ENCODE measurements around the gene NAALADL2. TPM values are rescaled to one million over a fixed set of nuclear protein-coding genes. Genes with fewer than 3 reads are reported as not detected.
"Not testable (repeated sequence)": the region's sequence is repeated elsewhere in the genome, so short reads cannot be mapped to it uniquely, and the experiment has no call there.

The NAALADL2 gene
- total RNA-seq, 1 donor from 2014 or later = 12.5 TPM

GRCh38 chr3:175269394-175269793, 410.3 kb downstream of the NAALADL2 start:
- Histone ChIP-seq H3K9me3 (no peaks in the 10 kb centered on the region), H3K36me3 (no peaks in the 10 kb centered on the region), H3K4me1 (no peaks in the 10 kb centered on the region), H3K4me3 (no peak overlapping the region), H3K27ac (no peak overlapping the region), H3K27me3 (no peaks in the 10 kb centered on the region)
- TF ChIP-seq POLR2AphosphoS5 (IDR thresholded peaks at IDR 0.05; ENCODE audit: insufficient read depth in 1 of 2, low read depth in 1 of 2) (no peak), POLR2A (IDR thresholded peaks at IDR 0.05) (no peak), CTCF (IDR thresholded peaks at IDR 0.05) (no peak)
- intact Hi-C loops (cut with DNase I) = no loop called here
- no peak for DNase-seq (ENCODE audit: extremely low spot score in 2 of 2)

- no peak for DNase-seq (ENCODE audit: extremely low spot score in 2 of 2)
- TF ChIP-seq POLR2AphosphoS5 (IDR thresholded peaks at IDR 0.05; ENCODE audit: insufficient read depth in 1 of 2, low read depth in 1 of 2) (no peak), POLR2A (IDR thresholded peaks at IDR 0.05) (no peak), CTCF (IDR thresholded peaks at IDR 0.05) (no peak)
- H3K27ac ChIP-seq = no peak overlapping the region
- intact Hi-C loops (cut with DNase I) = no loop called here
- no peaks in the 10 kb centered on the region for H3K36me3 ChIP-seq
- no peak overlapping the region for H3K4me3 ChIP-seq
- no peaks in the 10 kb centered on the region for H3K4me1 ChIP-seq
- H3K27me3 ChIP-seq = no peaks in the 10 kb centered on the region
- no peaks in the 10 kb centered on the region for H3K9me3 ChIP-seq
These were observed 411.2 kb downstream of the NAALADL2 start for GRCh38 chr3:175270198-175270837.

- no peaks in the 10 kb centered on the region for H3K4me1 ChIP-seq
- no peaks in the 10 kb centered on the region for H3K9me3 ChIP-seq
- H3K27ac ChIP-seq = no peak overlapping the region
- intact Hi-C loops (cut with DNase I) = no loop called here
- H3K27me3 ChIP-seq = no peaks in the 10 kb centered on the region
- H3K36me3 ChIP-seq = no peaks in the 10 kb centered on the region
- TF ChIP-seq CTCF (IDR thresholded peaks at IDR 0.05) (no peak), POLR2AphosphoS5 (IDR thresholded peaks at IDR 0.05; ENCODE audit: insufficient read depth in 1 of 2, low read depth in 1 of 2) (no peak), POLR2A (IDR thresholded peaks at IDR 0.05) (no peak)
- no peak overlapping the region for H3K4me3 ChIP-seq
- no peak for DNase-seq (ENCODE audit: extremely low spot score in 2 of 2)
These were observed 411.7 kb downstream of the NAALADL2 start for GRCh38 chr3:175270866-175271265.

GRCh38 chr3:175271465-175271864, 412.3 kb downstream of the NAALADL2 start:
- H3K36me3 ChIP-seq; H3K4me1 ChIP-seq; H3K27me3 ChIP-seq; H3K4me3 ChIP-seq; intact Hi-C loops (cut with DNase I); H3K9me3 ChIP-seq; DNase-seq (ENCODE audit: extremely low spot score in 2 of 2); H3K27ac ChIP-seq: not testable (repeated sequence)

GRCh38 chr3:175272392-175272791, 413.3 kb downstream of the NAALADL2 start:
- Histone ChIP-seq H3K36me3 (no peaks in the 10 kb centered on the region), H3K4me1 (no peaks in the 10 kb centered on the region), H3K27ac (no peak overlapping the region), H3K9me3 (no peaks in the 10 kb centered on the region), H3K4me3 (no peak overlapping the region), H3K27me3 (no peaks in the 10 kb centered on the region)
- intact Hi-C loops (cut with DNase I) = no loop called here
- no peak for DNase-seq (ENCODE audit: extremely low spot score in 2 of 2)
- no peak for TF ChIP-seq CTCF (IDR thresholded peaks at IDR 0.05)
- TF ChIP-seq POLR2AphosphoS5 (IDR thresholded peaks at IDR 0.05; ENCODE audit: insufficient read depth in 1 of 2, low read depth in 1 of 2) = no peak
- TF ChIP-seq POLR2A (IDR thresholded peaks at IDR 0.05) = no peak

Data from vagina (tissue), 2 donors.